Measurements from ENCODE around the gene GOLT1B. TPM values are rescaled to one million over a fixed set of nuclear protein-coding genes. Genes with fewer than 3 reads are reported as not detected.

The GOLT1B gene
- polyA plus RNA-seq, 1 of the 3 experiments (the other 2 are of a cell fraction), result 7.9 TPM

DNA sequence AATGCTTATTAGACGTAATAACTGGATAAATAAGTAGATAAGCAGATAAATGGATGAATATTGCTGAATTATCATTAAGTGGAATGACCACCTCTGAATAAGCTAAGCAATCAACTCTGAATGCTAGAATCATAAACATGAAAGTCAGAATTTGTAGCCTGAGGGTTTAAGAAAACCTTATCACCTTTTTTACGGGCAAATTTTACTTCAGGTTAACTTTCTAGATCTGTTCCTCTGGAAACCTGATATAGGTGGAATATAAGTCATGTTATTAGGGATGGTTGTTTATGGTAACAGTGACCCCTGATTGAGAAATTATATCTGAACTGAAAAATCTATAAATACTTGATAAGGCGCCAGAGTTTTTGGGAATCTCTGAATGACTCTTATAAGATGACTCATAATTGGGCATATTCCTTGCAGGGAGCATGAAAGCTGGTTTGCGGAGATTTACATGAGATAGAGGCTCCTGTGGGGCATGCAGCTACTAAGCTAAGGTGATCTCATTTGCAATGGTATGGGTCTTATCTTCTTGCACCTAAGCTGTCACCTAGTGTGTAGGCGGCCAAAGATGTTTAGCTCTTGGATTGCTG, 36.6 kb downstream of the GOLT1B start (continued):
- TF ChIP-seq, protein P1, sequence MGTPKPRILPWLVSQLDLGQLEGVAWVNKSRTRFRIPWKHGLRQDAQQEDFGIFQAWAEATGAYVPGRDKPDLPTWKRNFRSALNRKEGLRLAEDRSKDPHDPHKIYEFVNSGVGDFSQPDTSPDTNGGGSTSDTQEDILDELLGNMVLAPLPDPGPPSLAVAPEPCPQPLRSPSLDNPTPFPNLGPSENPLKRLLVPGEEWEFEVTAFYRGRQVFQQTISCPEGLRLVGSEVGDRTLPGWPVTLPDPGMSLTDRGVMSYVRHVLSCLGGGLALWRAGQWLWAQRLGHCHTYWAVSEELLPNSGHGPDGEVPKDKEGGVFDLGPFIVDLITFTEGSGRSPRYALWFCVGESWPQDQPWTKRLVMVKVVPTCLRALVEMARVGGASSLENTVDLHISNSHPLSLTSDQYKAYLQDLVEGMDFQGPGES (IDR thresholded peaks at IDR 0.05; ENCODE audit: low read depth, low read length), result no peak
- TF ChIP-seq, protein P2, sequence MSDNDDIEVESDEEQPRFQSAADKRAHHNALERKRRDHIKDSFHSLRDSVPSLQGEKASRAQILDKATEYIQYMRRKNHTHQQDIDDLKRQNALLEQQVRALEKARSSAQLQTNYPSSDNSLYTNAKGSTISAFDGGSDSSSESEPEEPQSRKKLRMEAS (IDR thresholded peaks at IDR 0.05; ENCODE audit: low read depth), result no peak
- TF ChIP-seq EZH2phosphoT487 (IDR thresholded peaks at IDR 0.05; ENCODE audit: borderline replicate concordance, low read depth), result no peak

DNA sequence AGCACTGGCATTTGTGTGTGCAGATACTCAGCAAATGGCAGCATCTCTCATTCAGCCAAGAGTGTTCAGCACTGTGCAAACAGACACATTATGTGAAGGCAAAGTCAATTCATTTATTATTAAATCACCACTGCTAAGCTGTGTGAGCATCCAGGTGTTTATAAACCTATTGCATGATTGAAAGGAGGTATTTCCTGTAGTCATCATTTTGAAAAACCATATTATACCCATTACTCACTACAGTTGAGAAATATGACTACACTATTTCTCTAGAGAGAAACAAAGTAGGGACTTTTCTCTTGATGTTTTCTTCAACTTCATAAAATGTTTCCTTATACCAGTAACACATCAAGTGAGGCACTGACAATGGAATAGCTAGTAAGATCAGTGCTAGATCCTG, 38.2 kb downstream of the GOLT1B start:
- DNase-seq, result no peak
- no peaks in the 10 kb centered on the region for H3F3A ChIP-seq (replicated peaks; ENCODE audit: insufficient read depth)
- TF ChIP-seq, protein P2 (IDR thresholded peaks at IDR 0.05; ENCODE audit: low read depth), result no peak
- no peak for TF ChIP-seq NRF1 (IDR thresholded peaks at IDR 0.05; ENCODE audit: low read depth, low read length)

DNA sequence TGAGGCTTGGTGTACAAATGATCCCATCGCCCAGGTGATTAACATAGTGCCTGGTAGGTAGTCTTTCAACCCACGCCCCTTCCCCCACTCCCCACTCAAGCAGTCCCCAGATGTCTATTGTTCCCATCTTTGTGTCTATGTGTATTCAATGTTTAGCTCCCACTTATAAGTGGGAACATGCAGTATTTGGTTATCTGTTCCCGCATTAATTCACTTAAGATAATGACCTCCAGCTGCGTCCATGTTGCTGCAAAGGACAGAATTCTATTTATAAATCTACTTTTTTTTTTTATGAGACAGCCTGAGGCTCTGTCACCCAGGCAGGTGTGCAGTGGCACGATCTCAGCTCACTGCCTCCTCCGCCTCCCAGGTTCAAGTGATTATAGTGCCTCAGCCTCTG, 40.2 kb downstream of the GOLT1B start:
- no peaks in the 10 kb centered on the region for H3K79me2 ChIP-seq (ENCODE audit: insufficient read depth)
- no peaks in the 10 kb centered on the region for H3K4me1 ChIP-seq (ENCODE audit: control insufficient read depth in 1 of 2, insufficient read depth in 2 of 2, low read depth in 1 of 2, low read length in 1 of 2)
- ChIA-PET POLR2A (no interaction called here), CTCF (interaction anchor here (1.2 to 1.9 kb wide), 2 partner anchors 12 to 139 kb away, joined by 4 to 9 read pairs; no protein-coding TSS in a partner anchor)
- no peaks in the 10 kb centered on the region for H3F3A ChIP-seq (replicated peaks; ENCODE audit: insufficient read depth)
- H3K9ac ChIP-seq, result no peak overlapping the region
- peak in 1 of 2 experiments; percentile 37; a peak in 1 of 4 replicates for TF ChIP-seq EP300 (IDR thresholded peaks at IDR 0.05; ENCODE audit: borderline replicate concordance in 1 of 2, low read depth in 1 of 2, low read length in 1 of 2)
- peak; percentile 24; the same call in 1 of the 2 replicates for TF ChIP-seq GATA2 (CRISPR knock-in tag; IDR thresholded peaks at IDR 0.05)
- no peak for TF ChIP-seq NRF1 (IDR thresholded peaks at IDR 0.05; ENCODE audit: low read depth, low read length)
- no peak for DNase-seq
- no peak overlapping the region for H3K27ac ChIP-seq (ENCODE audit: low read depth in 2 of 2, low read length in 1 of 2)
- no peaks in the 10 kb centered on the region for H3K9me2 ChIP-seq
- H3K4me2 ChIP-seq, result no peak overlapping the region
- no peak overlapping the region for H2AFZ ChIP-seq (ENCODE audit: low read depth)
- no peaks in the 10 kb centered on the region for H4K20me1 ChIP-seq (ENCODE audit: insufficient read depth)
- H3K9me3 ChIP-seq, result no peaks in the 10 kb centered on the region
- H3K4me3 ChIP-seq (ENCODE audit: low read depth in 2 of 2, low read length in 1 of 2), result no peak overlapping the region
- no peaks in the 10 kb centered on the region for H3K36me3 ChIP-seq (replicated peaks in 1 of 2; ENCODE audit: control insufficient read depth in 1 of 2, insufficient read depth in 2 of 2, low read length in 1 of 2)
- WGBS (ENCODE audit: low lambda C conversion rate), result 15% methylated on average over 6 of the region's 6 CpGs
- H3K27me3 ChIP-seq (ENCODE audit: insufficient read depth), result peaks cover 9% of the 10 kb centered on the region; the same call in 1 of the 2 replicates

More for the DNA sequence above, 38.2 kb downstream of the GOLT1B start:
- Histone ChIP-seq H3K4me3 (ENCODE audit: low read depth in 2 of 2, low read length in 1 of 2) (no peak overlapping the region), H3K4me1 (ENCODE audit: control insufficient read depth in 1 of 2, insufficient read depth in 2 of 2, low read depth in 1 of 2, low read length in 1 of 2) (no peaks in the 10 kb centered on the region), H4K20me1 (ENCODE audit: insufficient read depth) (no peaks in the 10 kb centered on the region), H3K9me2 (no peaks in the 10 kb centered on the region), H3K9ac (no peak overlapping the region), H3K79me2 (ENCODE audit: insufficient read depth) (no peaks in the 10 kb centered on the region), H3K27me3 (ENCODE audit: insufficient read depth) (peaks cover 9% of the 10 kb centered on the region; the same call in 1 of the 2 replicates), H3K36me3 (replicated peaks in 1 of 2; ENCODE audit: control insufficient read depth in 1 of 2, insufficient read depth in 2 of 2, low read length in 1 of 2) (no peaks in the 10 kb centered on the region), H2AFZ (ENCODE audit: low read depth) (no peak overlapping the region), H3K4me2 (no peak overlapping the region), H3K9me3 (no peaks in the 10 kb centered on the region), H3K27ac (ENCODE audit: low read depth in 2 of 2, low read length in 1 of 2) (no peak overlapping the region)
- ChIA-PET CTCF (no interaction called here), POLR2A (no interaction called here)
